H1 (cell line): ENCODE measurements around the gene NDUFB6. TPM values are rescaled to one million over a fixed set of nuclear protein-coding genes. Genes with fewer than 3 reads are reported as not detected.

Source experiments
- CTCF ChIA-PET: fragments of 300-600 bp; sonication (Branson Sonifier 250); formaldehyde crosslinking; loops from one replicate; lab custom pipeline; 2021; ENCODE audit not compliant: partially characterized antibody; lab: Charles Lee
- POLR2A ChIA-PET: fragments of 300-600 bp; sonication (Branson Sonifier 250); formaldehyde crosslinking; loops from one replicate; lab custom pipeline; 2021; ENCODE audit warnings: inconsistent platforms; ENCODE audit not compliant: partially characterized antibody; lab: Charles Lee
- DNase-seq, 2 experiments: peaks; one replicate each; pipeline versions ENCODE4 v3.0.0 to v3.0.0-alpha.2; 2010 to 2022; ENCODE audit warnings: low spot score in 2 of 2, low read depth in 1 of 2, mixed read lengths in 1 of 2
- FAIRE-seq: peaks from 2 replicates; lab custom pipeline; 2011; peaks lifted over from hg19 to GRCh38; lab: Jason Lieb, UNC
- H2AFZ ChIP-seq: 2 replicates; pipeline ENCODE4 v1.8.1; 2012; ENCODE audit warnings: low read length, inconsistent platforms
- H2AK5ac ChIP-seq: 2 replicates; pipeline ENCODE4 v1.6.1; 2013; ENCODE audit warnings: low read depth, low read length
- H2BK120ac ChIP-seq: replicated peaks from 2 replicates; pipeline ENCODE3; 2013; ENCODE audit warnings: low read depth, low read length, inconsistent platforms
- H2BK12ac ChIP-seq: 2 replicates; pipeline ENCODE4 v1.6.1; 2013; ENCODE audit warnings: low read depth, low read length
- H2BK15ac ChIP-seq: 2 replicates; pipeline ENCODE4 v1.6.1; 2013; ENCODE audit warnings: low read length
- H2BK20ac ChIP-seq: 2 replicates; pipeline ENCODE4 v1.6.1; 2013; ENCODE audit warnings: low read length
- H2BK5ac ChIP-seq: 2 replicates; pipeline ENCODE4 v1.6.1; 2013; ENCODE audit warnings: low read depth, low read length
- H3K14ac ChIP-seq: 2 replicates; pipeline ENCODE4 v1.6.1; 2013; ENCODE audit warnings: inconsistent platforms; ENCODE audit not compliant: insufficient read length
- H3K18ac ChIP-seq: 2 replicates; pipeline ENCODE4 v1.6.1; 2013; ENCODE audit warnings: low read length; ENCODE audit errors: extremely low read depth
- H3K23ac ChIP-seq: 2 replicates; pipeline ENCODE4 v1.6.1; 2013; ENCODE audit warnings: inconsistent platforms; ENCODE audit not compliant: insufficient read length
- H3K23me2 ChIP-seq: 2 replicates; pipeline ENCODE4 v1.6.1; 2013; ENCODE audit warnings: low read depth, low read length
- H3K27ac ChIP-seq: 2 replicates; pipeline ENCODE4 v1.6.1; 2011; ENCODE audit warnings: low read depth, low read length, inconsistent platforms
- H3K27me3 ChIP-seq, 4 experiments: replicated peaks in 1 of 4; 1 replicate in 1 of 4; 2 replicates in 3 of 4; pipeline versions ENCODE4 v1.6.1 to v1.8.1; 2011 to 2013; ENCODE audit warnings: low read length in 3 of 4, mild to moderate bottlenecking in 3 of 4, inconsistent platforms in 2 of 4, mixed read lengths in 2 of 4, moderate library complexity in 1 of 4; ENCODE audit not compliant: control insufficient read depth in 3 of 4, insufficient read depth in 3 of 4; ENCODE audit errors: extremely low read depth in 1 of 4
- H3K36me3 ChIP-seq, 4 experiments: 2 replicates each; pipeline versions ENCODE4 v1.6.1 to v1.8.1; 2011 to 2013; ENCODE audit warnings: mild to moderate bottlenecking in 4 of 4, low read length in 3 of 4, moderate library complexity in 2 of 4, control low read depth in 1 of 4, inconsistent platforms in 1 of 4; ENCODE audit not compliant: insufficient read depth in 4 of 4, control insufficient read depth in 2 of 4
- H3K4ac ChIP-seq: replicated peaks from 2 replicates; pipeline ENCODE3; 2013; ENCODE audit warnings: low read length, low read depth, mixed read lengths, inconsistent platforms; ENCODE audit not compliant: insufficient read length
- H3K4me1 ChIP-seq, 4 experiments: replicated peaks in 1 of 4; 1 replicate in 1 of 4; 2 replicates in 3 of 4; pipeline versions ENCODE4 v1.6.1 to v1.8.1; 2011 to 2013; ENCODE audit warnings: low read length in 3 of 4, inconsistent platforms in 2 of 4, mixed read lengths in 1 of 4; ENCODE audit not compliant: insufficient read depth in 4 of 4, control insufficient read depth in 3 of 4
- H3K4me2 ChIP-seq, 2 experiments: 2 replicates each; pipeline versions ENCODE4 v1.6.1 to v1.8.1; 2011 to 2013; ENCODE audit warnings: low read depth in 2 of 2, low read length in 2 of 2, control low read depth in 1 of 2, inconsistent platforms in 1 of 2, mild to moderate bottlenecking in 1 of 2; ENCODE audit not compliant: insufficient read depth in 1 of 2
- H3K4me3 ChIP-seq, 4 experiments: fragments of 200-600, 300-600 bp in 1 of 4; sonication (generic), shearing (Covaris generic), sonication (Bioruptor Twin) in 1 of 4; 2 replicates each; pipeline versions ENCODE4 v1.5.1 to v1.8.1; 2011 to 2016; ENCODE audit warnings: low read length in 4 of 4, low read depth in 3 of 4, control low read depth in 2 of 4, inconsistent platforms in 2 of 4, mild to moderate bottlenecking in 2 of 4, mixed read lengths in 1 of 4, moderate library complexity in 1 of 4; ENCODE audit not compliant: insufficient read depth in 2 of 4; ENCODE audit errors: extremely low read depth in 1 of 4
- H3K56ac ChIP-seq: replicated peaks from 2 replicates; pipeline ENCODE3; 2013; ENCODE audit warnings: low read depth, mild to moderate bottlenecking, mixed read lengths, low read length, inconsistent platforms; ENCODE audit not compliant: insufficient read length
- H3K79me1 ChIP-seq: 2 replicates; pipeline ENCODE4 v1.6.1; 2013; ENCODE audit warnings: low read depth, low read length, control low read depth
- H3K79me2 ChIP-seq, 2 experiments: 2 replicates each; pipeline versions ENCODE4 v1.6.1 to v1.8.1; 2012 to 2013; ENCODE audit warnings: low read length in 2 of 2, mild to moderate bottlenecking in 2 of 2, inconsistent platforms in 1 of 2; ENCODE audit not compliant: insufficient read depth in 2 of 2, control insufficient read depth in 1 of 2
- H3K9ac ChIP-seq, 4 experiments: replicated peaks in 1 of 4; 1 replicate in 1 of 4; 2 replicates in 3 of 4; pipeline versions ENCODE4 v1.6.1 to v1.8.1; 2011 to 2013; ENCODE audit warnings: low read depth in 3 of 4, low read length in 3 of 4, control low read depth in 2 of 4, mild to moderate bottlenecking in 2 of 4, moderate library complexity in 2 of 4, inconsistent platforms in 1 of 4; ENCODE audit errors: extremely low read depth in 1 of 4
- H3K9me3 ChIP-seq, 2 experiments: 2 replicates each; pipeline versions ENCODE4 v1.6.1 to v1.8.1; 2012 to 2013; ENCODE audit warnings: mild to moderate bottlenecking in 2 of 2, moderate library complexity in 2 of 2, control low read depth in 1 of 2, inconsistent platforms in 1 of 2, low read depth in 1 of 2, low read length in 1 of 2, mixed read lengths in 1 of 2; ENCODE audit not compliant: insufficient read depth in 2 of 2
- H4K20me1 ChIP-seq, 2 experiments: replicated peaks in 1 of 2; 2 replicates each; pipeline versions ENCODE3 to v1.8.1; 2011 to 2013; ENCODE audit warnings: inconsistent platforms in 2 of 2, low read length in 2 of 2, mild to moderate bottlenecking in 1 of 2; ENCODE audit not compliant: insufficient read depth in 2 of 2, control insufficient read depth in 1 of 2
- H4K5ac ChIP-seq: 2 replicates; pipeline ENCODE4 v1.6.1; 2013; ENCODE audit warnings: low read length, low read depth, mixed read lengths, inconsistent platforms; ENCODE audit not compliant: insufficient read length
- H4K8ac ChIP-seq: 2 replicates; pipeline ENCODE4 v1.8.0; 2013; ENCODE audit warnings: mild to moderate bottlenecking, moderate library complexity, low read length, inconsistent platforms; ENCODE audit not compliant: insufficient read depth; ENCODE audit errors: extremely low read depth
- H4K91ac ChIP-seq: replicated peaks from 2 replicates; pipeline ENCODE3; 2013; ENCODE audit warnings: low read length, mixed read lengths, inconsistent platforms; ENCODE audit not compliant: insufficient read length
- ASH2L ChIP-seq: fragments of 200-600, 300-600 bp; sonication (generic); IDR thresholded peaks from one replicate; pipeline ENCODE4 v1.7.1; 2017; ENCODE audit warnings: low read length
- BCL11A ChIP-seq, 2 experiments: IDR thresholded peaks; one replicate each; pipeline ENCODE4 v1.6.1; 2011; ENCODE audit warnings: low read depth in 2 of 2, low read length in 2 of 2, mild to moderate bottlenecking in 2 of 2
- BRCA1 ChIP-seq: IDR thresholded peaks from 2 replicates; pipeline ENCODE4 v1.6.1; 2012; ENCODE audit warnings: low read depth, low read length, improper control_type of control experiment
- CTCF ChIP-seq, 3 experiments: IDR thresholded peaks; 1 replicate in 2 of 3; 2 replicates in 1 of 3; pipeline versions ENCODE4 v1.5.1 to v1.6.1; 2011; ENCODE audit warnings: low read length in 3 of 3, mild to moderate bottlenecking in 3 of 3, inconsistent platforms in 2 of 3, low read depth in 1 of 3, moderate library complexity in 1 of 3; ENCODE audit not compliant: insufficient read depth in 1 of 3; ENCODE audit errors: control extremely low read depth in 1 of 3
- EP300 ChIP-seq, 2 experiments: IDR thresholded peaks; 1 replicate in 1 of 2; 2 replicates in 1 of 2; pipeline ENCODE4 v1.6.1; 2011 to 2012; ENCODE audit warnings: low read depth in 2 of 2, low read length in 2 of 2, mild to moderate bottlenecking in 2 of 2, borderline replicate concordance in 1 of 2, inconsistent platforms in 1 of 2, moderate library complexity in 1 of 2
- JUND ChIP-seq: IDR thresholded peaks from 2 replicates; pipeline ENCODE4 v1.6.1; 2011; ENCODE audit warnings: mild to moderate bottlenecking, improper control_type of control experiment, low read length
- POLR2AphosphoS5 ChIP-seq: IDR thresholded peaks from 2 replicates; pipeline ENCODE4 v1.6.1; 2011; ENCODE audit warnings: low read depth, low read length
- RBBP5 ChIP-seq: IDR thresholded peaks from 2 replicates; pipeline ENCODE4 v1.7.1; 2012; ENCODE audit warnings: low read depth, mild to moderate bottlenecking, inconsistent platforms, low read length, moderate library complexity, borderline replicate concordance
- RXRA ChIP-seq: IDR thresholded peaks from 2 replicates; pipeline ENCODE4 v1.6.1; 2011; ENCODE audit warnings: low read depth, mild to moderate bottlenecking, low read length, moderate library complexity; ENCODE audit not compliant: insufficient read depth
- SIRT6 ChIP-seq: IDR thresholded peaks from one replicate; pipeline ENCODE4 v1.7.1; 2012; ENCODE audit warnings: low read length, inconsistent platforms
- TAF1 ChIP-seq: IDR thresholded peaks from 2 replicates; pipeline ENCODE4 v1.6.1; 2011; ENCODE audit warnings: mild to moderate bottlenecking, low read depth, low read length
- TCF12 ChIP-seq: IDR thresholded peaks from 2 replicates; pipeline ENCODE4 v1.6.1; 2011; ENCODE audit warnings: low read depth, mild to moderate bottlenecking, low read length
- WGBS, 2 experiments: shearing (Covaris generic) in 1 of 2; methylation state at CpG; one replicate each; pipeline versions ENCODE4 v1.1.6 to v1.1.7; 2013 to 2015; ENCODE audit warnings: low lambda C conversion rate in 2 of 2, mixed read lengths in 2 of 2, inconsistent platforms in 1 of 2, low coverage in 1 of 2, missing lambda C conversion rate in 1 of 2; ENCODE audit not compliant: insufficient replicate concordance in 2 of 2, insufficient coverage in 1 of 2, insufficient read length in 1 of 2; ENCODE audit errors: extremely low coverage in 1 of 2, missing lambda C conversion rate in 1 of 2; 5-methylcytosine and 5-hydroxymethylcytosine counted together
- polyA plus RNA-seq, 7 experiments: library from polyadenylated mRNA; depleted of rRNA in 3 of 7; stranded (reverse) in 5 of 7; unstranded in 2 of 7; fragments of >200 nt in 5 of 7; fragments of 200-250 nt in 2 of 7; gene quantifications; 1 replicate in 5 of 7; 2 replicates in 1 of 7; 4 replicates in 1 of 7; pipeline versions ENCODE4 v1.2.1 to v1.2.3, GENCODE V29; 2011 to 2013; ENCODE audit warnings: missing spikeins in 2 of 7, mixed read lengths in 2 of 7
- total RNA-seq: library from RNA; stranded (reverse); fragmentation: NEBNext Ultra II Directional; extraction: Animal tissue kit (Norgen Biotek cat#: 25700); gene quantifications from 2 replicates; pipeline ENCODE4 v1.2.1, GENCODE V29; 2021

NDUFB6 gene
- total and polyA plus RNA-seq, 2 of the 8 experiments (the other 6 are each of a cell fraction or from before 2014, with no cell fraction given) = 55.8 to 61.4 TPM

- peaks cover 0 to 2% (median 0%) of the 10 kb centered on the region in 4 experiments; a peak in 1 of 7 replicates for H3K4me1 ChIP-seq
- TF ChIP-seq RXRA (no peak), POLR2AphosphoS5 (no peak), ASH2L (no peak), CTCF (IDR thresholded peaks at IDR 0.05; ENCODE audit: control extremely low read depth in 1 of 3, insufficient read depth in 1 of 3, low read depth in 1 of 3, low read length in 3 of 3) (no peak), TCF12 (no peak), BRCA1 (no peak), SIRT6 (no peak), EP300 (IDR thresholded peaks at IDR 0.05; ENCODE audit: borderline replicate concordance in 1 of 2, low read depth in 2 of 2, low read length in 2 of 2) (no peak), JUND (no peak), TAF1 (no peak), BCL11A (IDR thresholded peaks at IDR 0.05; ENCODE audit: low read depth in 2 of 2, low read length in 2 of 2) (no peak), RBBP5 (no peak)
- H3K9ac ChIP-seq = no peak overlapping the region
- H3K79me2 ChIP-seq = peaks cover 4 to 28% of the 10 kb centered on the region in 2 experiments; a peak in 3 of 4 replicates
- no peak overlapping the region for H2BK5ac ChIP-seq
- peaks cover 0 to 16% (median 9%) of the 10 kb centered on the region in 4 experiments; a peak in 5 of 8 replicates for H3K36me3 ChIP-seq
- H3K18ac ChIP-seq = no peak overlapping the region
- H3K27me3 ChIP-seq = no peaks in the 10 kb centered on the region
- 94% methylated on average over 26 of the region's 26 CpGs; no CpG with 5 or more reads in 1 of the 2 experiments for WGBS, 2 experiments
- DNase-seq (no peak), FAIRE-seq (no peak)
- no peak overlapping the region for H3K27ac ChIP-seq
- H4K5ac ChIP-seq = no peak overlapping the region
- CTCF ChIA-PET = interaction anchor here (0.5 to 5.6 kb wide), 5 partner anchors 14 to 401 kb away, joined by 3 to 49 read pairs (median 3); partner anchors contain the start of gene TMEM215
- peaks cover 4% of the 10 kb centered on the region for H3K79me1 ChIP-seq
- H2AK5ac ChIP-seq = no peak overlapping the region
- peaks cover 0 to 9% of the 10 kb centered on the region in 2 experiments for H4K20me1 ChIP-seq
- H2BK120ac ChIP-seq = no peak overlapping the region
- no peak overlapping the region for H2BK20ac ChIP-seq
- H3K14ac ChIP-seq = no peak overlapping the region
- no peak overlapping the region for H2BK12ac ChIP-seq
- H3K4ac ChIP-seq = no peak overlapping the region
- no peaks in the 10 kb centered on the region for H3K9me3 ChIP-seq
- no peak overlapping the region for H4K8ac ChIP-seq
- no peak overlapping the region for H2AFZ ChIP-seq
- H3K4me3 ChIP-seq = no peak overlapping the region
- H2BK15ac ChIP-seq = no peak overlapping the region
- no peak overlapping the region for H4K91ac ChIP-seq
- POLR2A ChIA-PET = interaction anchor here (1.4 to 4.1 kb wide), 2 partner anchors 13 to 16 kb away, joined by 3 to 18 read pairs; partner anchors contain the start of gene SMIM27
- H3K4me2 ChIP-seq = no peak overlapping the region
- no peak overlapping the region for H3K56ac ChIP-seq
- H3K23ac ChIP-seq = no peak overlapping the region
- no peaks in the 10 kb centered on the region for H3K23me2 ChIP-seq
Measured at GRCh38 chr9:32566770-32567169, 6.2 kb downstream of the NDUFB6 start.
